Measurements from ENCODE around the gene PDPR. TPM values are rescaled to one million over a fixed set of nuclear protein-coding genes. Genes with fewer than 3 reads are reported as not detected.
A peak's percentile ranks its signal among the peaks of the same experiment; 100 is the strongest.
"Not testable (repeated sequence)": the region's sequence is repeated elsewhere in the genome, so short reads cannot be mapped to it uniquely, and the experiment has no call there.

The PDPR gene
- total RNA-seq (10 to 100 TPM in 3 of 6 donors, 1 to 10 TPM in 3; 9.1 to 15.2 (median 11.3) TPM), polyA plus RNA-seq (10 to 100 TPM in 1 of 2 donors, 1 to 10 TPM in 1; 6.8 to 11.1 TPM)

DNA sequence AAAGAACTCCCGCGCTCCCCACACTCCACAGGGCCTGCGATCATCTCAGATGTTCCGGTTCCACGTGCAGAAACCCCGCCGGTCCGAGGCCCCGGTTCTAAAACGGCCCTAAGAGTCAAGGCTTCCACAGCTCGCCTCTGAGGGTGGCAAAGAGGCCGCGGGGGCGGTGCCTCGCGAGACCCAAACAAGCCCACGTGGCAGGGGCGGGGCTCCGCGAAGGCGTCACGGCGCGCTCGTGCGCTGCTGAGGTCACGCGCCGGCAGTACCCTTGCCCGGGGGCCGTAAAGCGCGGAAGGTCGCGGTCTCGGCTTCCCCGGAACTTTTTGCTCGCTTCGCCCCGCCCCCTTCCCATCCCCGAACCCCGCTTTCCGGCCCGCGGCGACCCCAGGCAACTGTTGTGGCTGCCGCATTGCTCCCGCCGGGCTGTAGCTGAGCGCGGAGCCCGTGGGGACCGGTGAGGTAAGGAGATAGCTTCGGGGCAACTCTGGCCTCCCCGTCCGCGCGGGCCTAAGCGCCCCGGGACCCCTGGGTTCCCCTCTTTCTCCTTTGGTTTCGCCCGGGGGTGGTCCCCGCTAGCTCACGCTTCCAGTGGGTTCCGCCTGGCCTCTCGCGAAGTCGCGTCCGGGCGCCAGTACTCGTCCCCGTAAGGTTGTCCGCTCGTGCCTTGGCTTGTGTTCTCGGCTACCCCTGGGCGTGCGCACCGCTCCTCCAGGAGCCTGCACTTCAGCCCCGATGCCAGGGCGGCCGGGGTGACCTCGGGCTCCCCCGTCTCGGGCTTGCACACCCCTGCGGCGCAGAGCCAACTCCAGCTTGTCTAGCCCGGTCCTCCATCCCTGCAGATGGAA lies at the start of gene PDPR:
PDPR (plus strand) TSS at position 351 of the 845 bp plus-strand sequence. CDS start 6,161 bp downstream, outside the sequence.
- FAIRE-seq; H3K4me1 ChIP-seq; H3K36me3 ChIP-seq; H3K27me3 ChIP-seq; H3K9me3 ChIP-seq; intact Hi-C loops (cut with DNase I): not testable (repeated sequence)
- ATAC-seq (peak; percentile 97 to 99 (median 98)), DNase-seq (peak; percentile 92 to 96 (median 94))
- 0% methylated on average over 66 to 82 of the region's 88 CpGs for WGBS, 2 donors
- Histone ChIP-seq H3K4me3 (peak within 1 kb of the TSS; percentile 55 to 69 (median 64)), H3K27ac (peak within 1 kb of the TSS; percentile 22 to 62 (median 50))

DNA sequence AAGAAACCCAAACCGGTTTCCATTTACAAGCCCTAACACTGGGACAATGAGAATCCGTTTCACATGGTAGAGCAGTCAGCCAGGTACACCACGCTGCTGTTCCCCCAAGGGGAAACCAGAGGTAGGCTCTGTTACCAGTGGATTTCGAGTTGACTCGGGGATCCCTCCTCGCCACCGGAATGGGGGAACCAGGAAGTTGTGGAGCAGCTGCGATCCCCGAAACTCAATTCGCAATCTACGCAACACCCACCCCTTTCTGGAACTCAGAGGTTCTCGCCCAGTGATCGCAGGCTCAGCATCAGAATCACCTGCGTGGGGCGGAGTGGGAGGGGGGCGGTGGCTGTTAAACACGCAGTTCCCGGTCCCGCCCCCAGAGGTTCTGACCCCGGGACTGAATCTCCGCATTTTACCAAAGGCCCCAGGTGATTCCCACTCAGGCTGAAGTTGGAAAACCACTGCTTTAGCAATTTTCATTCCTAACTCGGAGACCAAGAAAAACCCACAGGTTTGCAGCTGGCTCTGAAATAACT lies 49.2 kb upstream of the PDPR start:
- Histone ChIP-seq H3K27ac (peak overlapping the region; percentile 78 to 89 (median 84)), H3K4me3 (peak overlapping the region; percentile 47 to 68 (median 56)), H3K4me1 (peaks cover 7 to 24% (median 7%) of the 10 kb centered on the region in 3 donors)
- intact Hi-C loops (cut with DNase I); H3K9me3 ChIP-seq; H3K27me3 ChIP-seq; FAIRE-seq; H3K36me3 ChIP-seq: not testable (repeated sequence)
- WGBS, 2 donors: 0% methylated on average over 22 of the region's 22 CpGs
- DNase-seq (peak; percentile 59 to 78 (median 65)), ATAC-seq (peak; percentile 32 to 46 (median 36))

DNA sequence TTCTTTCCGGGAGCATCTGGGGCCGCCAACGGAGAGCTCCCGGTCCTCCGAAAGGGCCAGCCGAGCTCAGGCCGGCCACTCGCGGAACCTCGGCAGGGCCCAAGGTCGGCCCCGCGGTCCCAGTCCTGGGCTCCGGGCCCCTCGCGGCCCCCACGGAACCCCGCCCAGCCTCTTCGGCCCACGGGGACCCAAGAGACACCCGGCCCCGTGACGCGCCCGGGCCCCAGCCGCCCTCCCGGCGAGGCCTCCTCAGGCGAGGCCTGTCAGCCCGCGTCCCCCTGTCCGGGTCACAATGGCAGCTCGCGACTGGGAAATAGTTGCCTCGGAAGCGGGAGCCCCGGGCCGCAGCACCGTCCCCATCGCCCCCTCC lies 48.8 kb upstream of the PDPR start:
- H3K9me3 ChIP-seq; H3K36me3 ChIP-seq; intact Hi-C loops (cut with DNase I); H3K27me3 ChIP-seq; FAIRE-seq: not testable (repeated sequence)
- H3K4me1 ChIP-seq: peaks cover 5 to 19% (median 6%) of the 10 kb centered on the region in 3 donors
- peak overlapping the region; percentile 47 to 68 (median 56) for H3K4me3 ChIP-seq
- ATAC-seq (peak; percentile 23 to 40 (median 34)), DNase-seq (peak in 2 of 6 donors; percentile 34 to 61)
- WGBS, 2 donors: 0% methylated on average over 13 to 34 of the region's 40 CpGs
- H3K27ac ChIP-seq: peak overlapping the region; percentile 78 to 89 (median 84)

DNA sequence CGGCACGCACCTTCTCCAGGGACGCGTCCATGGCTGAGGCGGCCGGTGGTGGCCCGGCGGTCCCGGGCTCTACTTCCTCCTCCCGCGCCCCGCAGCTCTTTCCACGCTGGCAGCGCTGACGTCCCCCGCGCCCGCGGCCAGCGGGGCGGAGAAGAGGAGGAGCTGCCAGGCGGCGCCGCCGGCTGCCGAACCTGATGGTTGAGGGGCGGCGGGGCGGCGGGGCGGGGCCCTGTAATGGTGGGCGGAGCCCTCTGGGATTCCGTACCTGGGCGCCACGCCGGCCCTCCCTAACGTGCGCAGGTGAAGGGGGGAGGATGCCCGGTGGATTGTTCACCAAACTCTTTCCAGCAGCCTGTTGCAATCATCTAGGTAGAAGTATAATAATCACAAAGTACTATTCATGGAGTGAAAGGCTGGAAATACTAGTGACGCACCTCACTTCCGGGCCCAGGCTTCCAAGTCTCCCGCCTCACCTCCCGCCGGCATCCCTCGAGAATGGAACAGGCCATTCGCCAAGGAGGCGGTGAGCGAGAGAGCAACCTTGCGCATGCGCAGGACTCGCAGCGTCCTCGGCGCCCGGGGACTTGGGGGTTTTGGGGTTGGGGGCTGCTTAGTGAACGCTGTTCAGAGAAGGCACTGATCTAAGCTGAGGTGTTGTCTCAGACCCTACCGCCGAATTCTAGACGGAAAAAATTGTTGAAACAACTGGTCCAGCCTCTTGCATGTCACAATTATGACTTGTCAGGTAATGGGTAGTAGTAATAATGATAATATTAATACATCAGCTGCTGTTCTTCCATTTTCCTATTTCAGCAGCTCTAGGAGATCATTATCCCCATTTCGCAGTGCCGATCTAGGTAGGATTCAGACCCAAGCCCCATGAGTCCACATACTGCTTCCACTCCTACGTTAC lies 48.1 kb upstream of the PDPR start:
- WGBS, 2 donors: 0% methylated on average over 40 to 62 of the region's 62 CpGs
- intact Hi-C loops (cut with DNase I); H3K36me3 ChIP-seq; H3K9me3 ChIP-seq; FAIRE-seq; H3K27me3 ChIP-seq: not testable (repeated sequence)
- peak; percentile 92 to 98 (median 96) for DNase-seq
- Histone ChIP-seq H3K27ac (peak overlapping the region; percentile 78 to 89 (median 84)), H3K4me3 (peak overlapping the region; percentile 47 to 68 (median 56)), H3K4me1 (peaks cover 3 to 13% (median 5%) of the 10 kb centered on the region in 3 donors)
- peak; percentile 93 to 97 (median 96) for ATAC-seq

DNA sequence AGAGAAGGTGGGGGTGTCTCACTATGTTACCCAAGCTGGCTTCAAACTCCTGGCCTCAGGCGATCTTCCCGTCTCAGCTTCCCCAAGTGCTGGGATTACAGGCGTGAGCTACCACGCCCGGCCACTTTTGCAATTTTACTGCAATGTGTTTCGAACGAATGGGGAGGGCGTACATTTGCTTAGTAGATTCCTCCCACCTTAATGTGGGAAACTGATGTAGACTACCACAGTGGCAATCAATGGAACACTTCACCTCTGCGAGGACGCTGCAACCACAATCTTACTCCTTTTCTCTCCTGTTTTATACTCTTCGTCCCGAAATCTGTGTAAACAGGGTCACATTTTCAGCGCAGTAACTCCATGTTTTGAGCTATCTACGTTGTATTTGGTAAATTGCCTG lies 47.4 kb upstream of the PDPR start:
- H3K27me3 ChIP-seq; H3K9me3 ChIP-seq; H3K27ac ChIP-seq; FAIRE-seq; H3K4me1 ChIP-seq; intact Hi-C loops (cut with DNase I); DNase-seq; H3K36me3 ChIP-seq; ATAC-seq: not testable (repeated sequence)
- peak overlapping the region in 2 of 4 donors; percentile 58 to 68 for H3K4me3 ChIP-seq
- WGBS, 2 donors: 4 to 14% methylated on average over 12 to 13 of the region's 14 CpGs

DNA sequence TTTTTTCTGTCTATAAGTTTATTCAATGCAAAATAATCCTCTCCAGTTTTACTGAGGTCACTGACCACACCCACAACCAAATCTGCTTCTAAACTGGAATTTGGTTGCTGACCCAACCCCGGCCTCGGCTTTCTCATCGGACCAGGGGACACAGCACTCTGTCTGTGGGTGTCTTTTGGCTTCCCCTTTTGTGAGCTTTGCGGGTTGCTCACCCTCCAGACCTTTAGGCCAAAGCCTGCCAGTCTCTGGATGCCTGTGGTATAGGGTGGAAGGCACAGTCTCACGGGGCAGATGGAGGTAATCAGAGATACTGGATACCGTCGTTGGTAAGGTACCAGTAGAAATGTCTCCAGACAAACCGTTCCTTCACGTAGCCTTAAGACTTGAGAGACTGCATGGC lies 35.1 kb upstream of the PDPR start:
- H3K9me3 ChIP-seq; H3K4me1 ChIP-seq; H3K27ac ChIP-seq; intact Hi-C loops (cut with DNase I); ATAC-seq; H3K27me3 ChIP-seq; FAIRE-seq; H3K36me3 ChIP-seq; H3K4me3 ChIP-seq: not testable (repeated sequence)
- DNase-seq: peak in 1 of 6 donors; percentile 35
- 86 to 89% methylated on average over 9 of the region's 9 CpGs for WGBS, 2 donors

DNA sequence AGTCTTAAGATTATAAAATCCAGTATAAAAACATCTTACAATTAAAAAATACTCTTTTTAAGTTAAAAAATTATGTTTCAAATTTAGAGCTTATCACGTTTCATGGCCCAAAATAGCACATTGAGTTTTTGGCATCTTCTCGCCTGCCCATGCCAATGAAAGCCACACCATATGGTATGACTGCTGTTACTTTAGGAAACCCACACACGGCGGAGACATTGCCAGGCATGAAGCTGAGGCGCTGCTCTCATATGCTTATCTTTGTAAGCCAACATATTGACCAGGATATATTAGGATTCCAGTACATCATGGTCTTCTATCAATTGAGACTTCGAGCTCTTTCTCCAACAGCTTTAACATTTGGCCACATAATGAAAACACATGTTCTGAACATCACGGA lies 32.9 kb upstream of the PDPR start:
- H3K4me1 ChIP-seq; ATAC-seq; H3K27me3 ChIP-seq; intact Hi-C loops (cut with DNase I); FAIRE-seq; H3K27ac ChIP-seq; DNase-seq; H3K4me3 ChIP-seq; H3K9me3 ChIP-seq; H3K36me3 ChIP-seq: not testable (repeated sequence)
- WGBS, 2 donors: 65 to 66% methylated on average over 7 of the region's 7 CpGs

DNA sequence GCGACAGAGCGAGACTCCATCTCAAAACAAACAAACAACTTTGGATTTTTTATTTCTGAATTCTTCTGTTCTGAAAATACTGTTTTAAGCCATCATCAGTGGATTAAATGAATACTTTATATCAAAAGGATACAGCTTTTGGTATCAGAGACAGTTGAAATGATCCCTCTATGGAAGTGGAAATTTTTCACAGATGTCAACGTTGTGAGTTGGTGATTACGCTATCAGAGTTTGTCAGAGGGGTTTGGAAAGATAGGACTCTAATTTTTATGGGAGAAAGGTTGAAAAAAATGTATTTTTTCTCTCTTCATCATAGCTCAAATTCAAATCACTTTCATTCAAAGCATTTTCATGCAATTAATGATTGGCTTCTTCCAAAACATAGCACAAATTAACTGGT lies 30.2 kb upstream of the PDPR start:
- H3K27me3 ChIP-seq; H3K36me3 ChIP-seq; H3K4me3 ChIP-seq; intact Hi-C loops (cut with DNase I); FAIRE-seq; H3K27ac ChIP-seq; ATAC-seq; H3K4me1 ChIP-seq; H3K9me3 ChIP-seq; DNase-seq: not testable (repeated sequence)
- WGBS, 2 donors: 72 to 76% methylated on average over 4 of the region's 4 CpGs

DNA sequence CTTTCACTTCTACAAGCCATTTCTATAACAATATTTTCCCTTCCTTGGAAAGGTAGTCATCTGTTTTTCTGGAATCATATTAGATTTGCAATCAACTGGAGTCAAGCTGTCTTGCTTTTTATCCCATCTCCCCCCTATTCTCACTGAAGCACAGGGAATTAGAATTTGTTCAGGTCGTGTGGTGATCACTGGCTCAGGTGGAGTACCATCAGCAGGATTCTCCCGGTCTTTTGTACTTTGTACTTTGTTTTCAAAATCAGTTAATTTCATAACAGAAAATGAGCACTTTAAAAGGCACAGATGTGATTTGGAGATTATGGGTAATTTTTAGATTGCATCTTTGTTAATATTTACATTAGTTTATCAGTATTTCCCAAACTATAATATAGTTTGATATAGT lies 26.0 kb upstream of the PDPR start:
- intact Hi-C loops (cut with DNase I); H3K4me3 ChIP-seq; DNase-seq; ATAC-seq; H3K27me3 ChIP-seq; H3K9me3 ChIP-seq; H3K36me3 ChIP-seq; FAIRE-seq; H3K4me1 ChIP-seq; H3K27ac ChIP-seq: not testable (repeated sequence)
- 54 to 63% methylated on average over 1 to 2 of the region's 2 CpGs for WGBS, 2 donors

DNA sequence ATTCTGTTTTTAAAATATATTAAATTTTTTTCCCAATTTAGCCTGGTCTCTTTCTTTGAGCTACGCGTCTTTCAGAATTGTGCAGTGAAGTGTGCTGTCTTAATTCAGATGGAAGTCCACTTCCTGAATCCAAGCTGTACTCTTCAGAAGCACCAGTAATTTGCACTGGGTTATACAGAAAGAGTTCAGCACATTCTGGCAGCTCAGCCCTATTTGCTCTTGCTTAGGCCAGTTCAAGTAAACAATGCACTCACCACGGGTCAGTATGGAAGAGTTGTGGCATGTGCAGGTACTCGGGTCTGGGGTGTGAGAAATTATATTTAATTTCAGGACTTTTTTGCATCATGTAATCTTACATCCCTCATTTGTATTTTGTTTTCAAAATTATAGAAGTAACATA lies 25.3 kb upstream of the PDPR start:
- H3K9me3 ChIP-seq; intact Hi-C loops (cut with DNase I); FAIRE-seq; H3K4me3 ChIP-seq; H3K27ac ChIP-seq; H3K27me3 ChIP-seq; H3K4me1 ChIP-seq; H3K36me3 ChIP-seq; DNase-seq: not testable (repeated sequence)
- ATAC-seq: peak in 1 of 4 donors; percentile 48
- no CpG with 5 or more reads among the region's 4 CpGs for WGBS, 2 donors

DNA sequence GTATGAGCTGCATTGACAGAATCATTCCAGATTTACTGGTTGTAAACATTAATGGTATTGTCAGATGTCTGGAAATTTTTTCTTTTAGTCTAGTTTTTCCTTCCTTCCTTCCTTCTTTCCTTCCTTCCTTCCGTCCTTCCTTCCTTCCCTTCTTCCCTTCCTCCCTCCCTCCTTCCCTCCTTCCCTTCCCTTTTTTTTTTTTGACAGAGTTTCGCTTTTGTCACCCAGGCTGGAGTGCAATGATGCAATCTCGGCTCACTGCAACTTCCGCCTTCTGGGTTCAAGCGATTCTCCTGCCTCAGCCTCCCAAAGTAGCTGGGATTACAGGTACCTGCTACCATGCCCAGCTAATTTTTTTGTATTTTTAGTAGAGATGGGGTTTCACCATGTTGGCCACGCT lies 24.8 kb upstream of the PDPR start:
- ATAC-seq; FAIRE-seq; H3K27ac ChIP-seq; intact Hi-C loops (cut with DNase I); H3K4me1 ChIP-seq; H3K36me3 ChIP-seq; DNase-seq; H3K4me3 ChIP-seq; H3K27me3 ChIP-seq; H3K9me3 ChIP-seq: not testable (repeated sequence)
- 84 to 89% methylated on average over 3 to 5 of the region's 6 CpGs for WGBS, 2 donors
